Muscle of arm (tissue), 12 donors: ENCODE results near the gene NPTN. TPM values are rescaled to one million over a fixed set of nuclear protein-coding genes. Genes with fewer than 3 reads are reported as not detected.
"Not testable (repeated sequence)": the region's sequence is repeated elsewhere in the genome, so short reads cannot be mapped to it uniquely, and the experiment has no call there.

Source experiments
- DNase-seq: peaks from one replicate; pipeline ENCODE4 v3.0.0-alpha.2; 2013
- polyA plus RNA-seq, 12 donors: library from polyadenylated mRNA; unstranded; fragments of 120-200 nt; gene quantifications; one replicate each; pipeline ENCODE4 v1.2.1, GENCODE V29; 2013; ENCODE audit not compliant: insufficient read length in 12 of 12

Gene NPTN
- polyA plus RNA-seq, 12 donors: 71.4 to 115 (median 88.4) TPM; not detected in 1

DNA sequence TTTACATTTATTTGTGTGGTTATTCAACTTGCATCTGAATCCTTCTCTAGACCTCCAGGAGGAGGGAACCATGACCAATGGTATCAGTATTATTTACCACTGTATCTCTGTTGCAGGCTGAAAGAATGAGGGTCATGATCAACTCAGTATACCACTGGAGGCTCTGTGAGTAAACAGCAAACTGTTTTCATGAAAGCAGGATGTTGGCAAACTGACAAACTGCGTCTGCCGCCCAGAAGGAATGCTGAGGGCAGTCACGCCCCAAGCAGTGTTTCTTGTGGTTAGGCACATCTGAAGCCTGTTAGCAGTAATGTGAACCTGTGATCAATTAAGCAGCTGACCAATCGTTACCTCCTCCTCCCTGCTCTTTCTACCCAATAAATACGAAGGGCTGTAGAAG, 6.3 kb upstream of the NPTN start:
- not testable (repeated sequence) for DNase-seq

DNA sequence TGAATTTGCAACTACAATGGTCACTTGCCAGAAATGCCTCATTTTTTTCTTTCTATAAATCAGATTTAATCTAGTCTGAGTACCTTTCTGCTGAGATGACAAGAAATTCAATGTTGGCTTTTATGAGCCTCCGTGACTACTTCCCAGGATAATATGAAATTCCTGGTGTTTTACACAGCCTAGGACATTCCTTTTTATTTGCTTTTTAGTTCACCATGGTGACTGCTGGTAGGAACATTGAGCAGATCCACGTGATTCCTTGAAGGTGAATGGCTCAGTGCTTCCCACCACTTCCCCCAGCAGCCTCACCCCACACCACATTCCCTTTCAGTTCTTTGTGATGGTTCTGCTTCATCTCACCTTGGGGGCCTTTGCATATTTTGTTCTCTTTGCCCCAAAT, 4.3 kb upstream of the NPTN start:
- DNase-seq: no peak

DNA sequence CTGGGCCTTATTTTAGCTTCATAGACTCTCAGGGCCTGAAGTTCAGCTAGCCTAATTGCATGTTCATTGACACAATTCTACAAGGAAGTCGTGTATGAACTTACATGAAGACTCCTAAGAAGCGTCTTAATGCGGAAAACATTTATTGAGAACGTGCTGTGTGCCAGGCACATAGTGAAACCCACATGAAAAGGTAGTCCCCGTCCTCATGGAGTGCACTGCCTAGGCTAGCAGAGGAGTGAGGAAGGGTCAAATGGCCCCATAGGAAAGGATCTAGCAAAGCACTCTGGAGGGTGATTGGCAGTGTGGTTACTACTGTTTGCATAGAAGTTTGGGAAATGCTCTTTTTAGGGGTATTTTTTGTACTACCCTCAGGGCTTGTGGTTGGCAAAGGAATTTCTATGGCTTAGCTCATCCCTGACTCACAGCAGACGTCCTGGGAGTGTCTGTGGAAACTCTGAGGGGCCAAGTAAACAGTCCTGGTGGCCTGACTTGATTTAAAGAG, 854 bp upstream of the NPTN start:
- DNase-seq: no peak

DNA sequence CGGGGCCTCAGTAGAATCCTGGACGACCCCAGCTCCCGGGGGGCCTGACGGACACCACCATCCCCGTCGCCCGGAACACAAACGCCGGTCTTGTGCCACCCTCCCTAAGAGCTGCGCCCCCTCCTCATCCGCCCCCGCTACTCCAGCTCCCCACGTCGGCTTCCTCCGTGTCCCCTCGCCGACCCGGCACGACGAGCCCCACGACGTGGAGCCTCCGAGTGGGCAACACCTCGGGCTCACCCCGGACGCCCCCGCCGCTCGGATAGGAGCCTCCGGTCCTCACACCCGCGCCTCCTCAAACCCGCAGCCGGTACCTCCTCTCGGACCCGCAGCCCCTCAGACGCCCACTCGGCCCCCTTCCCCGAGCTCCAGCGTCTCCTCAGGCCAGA, 525 bp downstream of the NPTN start:
- peak; percentile 21 for DNase-seq

DNA sequence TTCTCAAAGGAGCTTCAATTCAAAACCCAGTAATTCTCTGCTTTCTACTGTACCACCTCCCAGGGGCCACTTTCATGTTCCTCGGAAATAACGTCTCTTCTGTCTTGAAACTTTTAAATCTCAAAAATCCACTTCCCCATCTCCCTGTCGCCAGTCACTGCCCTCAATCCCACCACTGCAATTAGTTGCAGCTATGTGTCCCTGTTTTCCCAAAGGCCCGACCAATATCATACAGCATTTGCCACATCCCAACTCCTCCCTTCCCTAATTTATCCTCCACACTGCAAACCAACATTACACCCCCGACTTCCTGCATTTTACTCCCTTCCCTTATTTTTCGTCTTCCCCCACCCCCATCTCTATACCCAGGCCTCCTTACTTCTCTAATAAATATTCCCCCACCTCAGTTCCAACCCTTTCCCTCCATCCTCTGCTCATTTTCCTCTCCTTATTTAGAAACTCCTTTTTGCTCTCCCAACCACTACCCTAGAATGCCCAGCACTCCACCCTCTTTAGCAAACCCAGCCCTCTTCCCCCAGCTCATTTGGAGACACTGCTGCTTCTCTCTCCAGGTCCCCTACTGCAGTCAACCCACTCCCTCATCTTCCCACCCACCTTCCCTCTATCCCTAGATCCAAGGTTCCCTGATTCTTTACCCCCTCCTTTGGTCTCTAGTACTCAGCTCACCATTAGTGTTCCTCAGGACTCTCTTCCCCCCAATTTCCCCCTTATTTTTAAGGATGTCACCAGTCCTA, 1.1 kb downstream of the NPTN start:
- DNase-seq: peak; percentile 38

DNA sequence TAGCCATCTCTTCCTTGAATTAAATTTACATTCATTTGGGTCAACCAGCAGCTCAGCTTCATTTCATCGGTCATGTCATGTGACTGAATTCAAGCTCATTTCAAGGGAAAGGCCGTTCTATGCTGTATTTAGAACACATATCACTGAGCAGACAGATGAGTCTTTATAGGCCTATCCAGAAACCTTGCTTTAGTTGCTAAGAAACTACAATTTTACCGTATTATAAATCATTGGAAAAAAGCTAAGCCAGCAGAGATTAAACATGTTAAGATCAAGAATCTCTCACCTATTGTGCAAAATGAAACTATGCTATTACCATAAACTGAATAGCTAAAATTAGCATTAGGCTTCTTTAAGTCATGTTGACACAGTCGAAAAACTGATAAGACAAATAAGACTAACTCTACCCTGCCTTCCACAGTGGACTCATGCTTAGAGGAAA, 2.2 kb downstream of the NPTN start:
- DNase-seq: no peak

DNA sequence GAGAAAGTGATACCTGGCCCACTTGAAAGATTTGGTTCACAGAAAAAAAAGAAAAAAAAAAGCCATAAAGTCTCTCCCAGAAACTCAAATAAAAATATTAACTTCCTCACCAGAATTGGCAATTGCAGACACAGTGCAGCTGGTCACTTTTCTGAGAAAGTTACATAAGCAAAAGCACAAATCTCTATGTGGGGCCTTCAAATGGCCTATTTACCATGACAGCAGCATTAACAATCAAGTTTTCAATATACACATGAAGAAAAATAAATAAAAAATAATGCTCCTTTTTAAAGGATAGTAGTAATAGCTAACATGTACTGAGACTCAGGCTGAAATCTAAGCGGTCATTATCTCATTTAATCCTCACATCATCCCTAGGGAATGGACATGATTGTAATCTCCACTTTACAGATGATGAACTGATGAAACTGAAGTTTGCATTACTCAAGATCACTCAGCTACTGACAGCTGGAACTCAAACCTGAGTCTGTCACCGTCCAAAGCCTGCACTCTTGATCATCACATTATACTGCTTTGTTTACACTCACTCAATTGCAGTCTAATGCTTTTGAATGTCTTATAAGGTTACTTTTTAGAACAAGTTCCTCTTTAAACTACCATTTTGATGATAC, 3.3 kb downstream of the NPTN start:
- DNase-seq: no peak

DNA sequence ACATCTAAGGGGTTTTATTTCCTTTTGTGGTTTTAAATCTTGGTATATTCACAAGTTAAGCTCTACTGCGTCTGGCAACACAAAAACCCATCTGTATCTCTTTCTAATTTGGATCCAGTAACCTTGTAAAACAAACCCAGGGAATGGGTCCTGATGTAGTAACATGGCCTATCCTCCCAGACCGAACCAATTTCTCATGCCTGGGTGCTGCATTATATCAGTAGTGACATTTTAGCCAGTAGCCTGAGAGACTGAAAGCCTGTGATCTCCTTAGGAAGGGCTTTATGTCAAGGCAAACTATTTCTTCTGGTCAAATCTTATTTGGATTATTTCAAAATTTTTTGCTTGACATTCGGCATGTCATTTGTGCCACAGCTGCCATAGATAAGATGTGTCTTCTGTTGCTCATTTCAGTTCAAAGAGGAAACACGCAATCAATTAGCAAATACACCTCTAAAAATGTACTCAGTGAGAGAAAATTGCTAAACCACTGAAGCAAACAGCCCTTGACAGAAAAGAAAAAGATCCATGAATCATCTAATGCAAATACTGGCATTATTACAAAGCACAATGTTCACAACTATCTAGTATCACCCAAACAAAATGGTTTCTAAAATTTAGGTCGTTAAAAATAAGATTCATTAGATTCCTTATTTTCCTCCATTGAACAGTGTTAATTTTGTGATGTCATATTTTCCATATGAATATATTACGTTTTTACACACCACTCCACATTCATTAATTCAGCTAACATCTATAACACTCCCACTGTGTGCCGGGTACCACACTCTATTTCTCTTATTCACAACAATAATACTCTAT, 4.0 kb downstream of the NPTN start:
- no peak for DNase-seq

DNA sequence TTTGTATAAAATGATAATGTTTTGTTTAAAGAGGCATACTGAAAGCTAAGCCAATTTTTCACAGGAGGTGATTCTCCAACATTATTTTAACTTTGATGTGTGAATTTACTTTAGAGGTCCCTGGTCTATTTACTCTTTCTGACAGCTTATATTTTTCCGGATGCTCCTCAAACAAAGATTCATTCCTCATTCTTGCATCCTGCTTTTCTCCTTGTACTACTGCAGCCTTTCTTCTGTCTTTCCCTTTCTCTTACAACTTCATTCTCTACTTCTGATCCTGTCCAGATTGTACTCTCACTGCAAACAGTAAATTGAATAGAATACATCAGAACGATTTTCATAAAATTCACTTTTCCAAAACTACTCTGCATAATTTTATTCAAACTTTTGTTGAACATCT, 5.1 kb downstream of the NPTN start:
- no peak for DNase-seq

DNA sequence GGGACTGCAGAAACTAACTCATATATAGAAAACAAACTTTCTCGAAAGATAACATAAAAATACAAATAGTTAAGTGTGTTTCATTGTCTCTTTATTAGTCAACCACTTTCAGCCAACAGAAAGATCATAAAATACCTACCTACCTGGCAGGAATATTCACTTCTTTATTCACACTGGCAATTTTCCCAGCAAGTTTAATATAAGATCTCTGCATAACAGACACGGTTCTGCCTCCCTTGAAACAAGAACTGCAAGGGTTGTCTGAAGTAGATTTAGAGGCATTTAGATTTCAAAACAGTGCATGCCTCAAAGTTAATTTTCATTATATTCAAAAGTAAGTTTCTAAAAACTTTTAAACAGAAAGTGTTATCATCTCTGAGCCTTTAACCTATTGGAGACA, 7.1 kb downstream of the NPTN start:
- DNase-seq: no peak

DNA sequence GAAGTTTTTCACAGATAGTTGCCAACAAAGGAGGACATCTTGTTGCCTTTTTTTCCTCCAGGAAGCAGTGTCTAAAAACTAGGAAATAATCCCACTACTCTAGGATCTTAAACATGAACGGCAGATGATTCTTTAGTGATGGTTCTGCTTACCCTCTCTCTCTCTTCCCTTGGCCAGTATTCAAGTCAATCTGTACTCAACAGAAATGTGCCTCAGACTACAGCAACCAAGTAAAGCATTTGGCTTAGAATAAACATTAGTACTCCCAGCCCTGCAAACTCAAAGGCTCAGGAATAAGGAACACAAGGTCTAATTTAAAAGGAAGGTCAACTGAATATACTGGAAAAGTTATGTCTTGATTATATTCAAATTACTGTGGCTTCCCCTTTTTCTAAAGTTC, 8.7 kb downstream of the NPTN start:
- no peak for DNase-seq

DNA sequence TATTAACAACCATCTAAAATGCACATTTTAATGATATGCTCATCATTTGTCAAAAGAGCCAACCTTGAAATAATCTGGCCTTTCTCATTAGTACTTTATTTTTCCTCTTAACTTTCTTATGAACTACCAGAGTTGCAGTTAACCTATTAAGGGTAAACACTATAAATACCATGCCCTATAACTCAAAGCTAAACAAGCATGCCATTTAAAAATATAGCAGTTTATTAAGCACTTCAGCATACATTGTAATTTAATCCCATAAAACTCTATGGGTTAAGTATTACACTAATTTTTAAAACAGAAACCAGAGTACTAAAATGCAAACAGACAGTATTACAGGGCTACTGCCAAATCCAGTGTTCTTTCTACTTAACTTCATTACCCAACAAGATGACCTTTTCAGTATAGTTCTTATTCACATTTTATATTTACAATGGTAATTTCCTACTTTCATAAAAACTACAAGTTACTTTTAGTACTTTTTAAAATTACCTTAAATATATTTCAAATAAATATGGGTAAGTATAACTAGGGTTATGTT, 11.8 kb downstream of the NPTN start:
- DNase-seq: no peak

DNA sequence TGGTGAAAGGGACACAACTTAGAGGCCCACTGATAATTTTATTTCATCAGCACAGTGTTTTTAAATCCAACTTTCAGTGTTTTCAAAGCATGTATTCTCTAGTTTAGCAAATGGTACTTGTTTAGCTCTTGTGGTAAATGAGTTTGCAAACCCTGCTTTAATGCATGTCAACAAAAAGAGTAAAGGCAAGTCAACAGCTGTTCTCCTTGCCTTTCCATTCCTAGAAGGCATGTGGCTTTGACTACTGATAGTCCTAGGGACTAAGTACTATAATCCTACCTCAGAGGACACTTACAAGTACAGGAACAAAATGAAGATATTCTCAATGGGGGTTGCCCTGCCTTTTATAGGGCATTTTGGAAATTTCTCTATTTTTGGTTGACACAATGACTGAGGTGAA, 13.1 kb downstream of the NPTN start:
- DNase-seq: no peak

DNA sequence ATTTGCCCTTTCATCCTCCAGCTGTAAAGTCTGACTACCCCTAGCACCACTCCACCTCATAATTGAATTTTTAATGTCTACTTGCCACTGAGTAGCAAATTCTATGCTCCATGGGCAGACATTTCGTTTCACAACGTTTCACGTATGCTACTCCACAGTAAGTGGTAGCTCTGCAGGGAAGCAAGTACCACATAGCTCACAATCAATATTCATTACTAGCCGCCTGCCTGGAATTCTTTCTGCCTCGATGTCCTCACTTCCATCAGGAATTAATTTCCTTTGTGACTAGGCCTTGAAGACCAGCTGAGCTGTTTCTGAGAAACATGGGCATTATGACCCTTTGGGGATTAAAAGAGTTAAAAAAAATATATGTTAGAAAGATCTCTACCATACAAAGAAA, 15.3 kb downstream of the NPTN start:
- no peak for DNase-seq

DNA sequence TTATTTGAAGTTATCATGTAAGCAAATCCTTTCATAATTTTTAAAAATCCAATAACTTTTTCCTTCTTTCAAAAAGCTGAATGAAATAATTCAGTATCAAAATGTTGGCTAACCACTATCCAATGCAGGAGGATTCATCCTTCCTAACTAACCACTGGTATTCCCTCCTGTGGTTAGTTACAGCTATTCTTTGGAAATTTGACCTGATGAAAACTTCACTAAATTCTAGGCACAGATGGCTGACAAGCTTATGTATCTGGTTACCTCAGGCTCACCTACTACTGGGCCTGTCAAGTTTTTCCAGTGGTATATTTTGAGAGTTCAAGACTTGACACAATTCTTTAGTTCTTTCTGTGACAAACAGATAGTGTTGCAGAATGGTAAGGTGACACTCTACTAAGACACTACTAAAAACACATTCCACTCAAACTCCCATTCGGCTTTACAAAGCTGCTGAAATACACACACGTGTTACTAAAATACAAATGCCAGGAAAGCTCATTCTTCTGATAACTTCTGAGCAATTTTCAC, 15.8 kb downstream of the NPTN start:
- DNase-seq: no peak

DNA sequence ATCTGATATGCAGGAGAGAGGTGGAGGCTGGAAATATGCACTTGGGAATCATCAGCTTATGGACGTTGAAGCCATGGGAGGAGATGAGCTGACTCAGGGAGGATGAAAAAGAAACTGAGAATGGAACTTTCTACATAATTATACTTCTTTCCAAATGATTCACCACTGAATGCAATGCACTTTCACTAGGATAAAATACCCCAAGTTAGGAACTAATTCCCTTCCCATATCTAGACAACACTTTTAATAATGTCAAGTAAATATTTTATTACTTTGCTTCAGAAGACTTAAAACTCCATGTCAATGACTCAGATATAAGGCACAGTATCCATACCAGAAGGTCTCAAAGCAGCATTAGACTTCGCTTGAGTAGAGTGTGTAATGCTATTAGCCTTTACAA, 24.2 kb downstream of the NPTN start:
- DNase-seq: no peak

DNA sequence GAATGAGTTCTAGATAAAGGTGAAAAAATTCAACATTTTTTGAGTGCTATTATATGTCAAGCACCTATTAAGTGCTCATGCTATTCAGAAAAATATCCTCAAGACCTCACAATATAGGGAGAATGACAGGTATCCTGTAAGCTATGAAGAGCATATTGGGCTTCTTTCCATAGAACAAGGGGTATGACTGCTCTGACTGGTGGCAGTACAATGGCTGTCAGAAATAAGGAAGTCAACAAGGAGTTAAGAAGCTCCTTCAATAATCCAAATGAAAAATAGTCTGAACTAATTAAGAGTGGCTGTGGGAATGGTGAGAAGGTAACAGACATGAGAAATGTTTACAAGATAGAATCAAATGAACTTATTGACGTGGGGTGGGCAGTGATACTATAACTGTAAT, 24.7 kb downstream of the NPTN start:
- no peak for DNase-seq

DNA sequence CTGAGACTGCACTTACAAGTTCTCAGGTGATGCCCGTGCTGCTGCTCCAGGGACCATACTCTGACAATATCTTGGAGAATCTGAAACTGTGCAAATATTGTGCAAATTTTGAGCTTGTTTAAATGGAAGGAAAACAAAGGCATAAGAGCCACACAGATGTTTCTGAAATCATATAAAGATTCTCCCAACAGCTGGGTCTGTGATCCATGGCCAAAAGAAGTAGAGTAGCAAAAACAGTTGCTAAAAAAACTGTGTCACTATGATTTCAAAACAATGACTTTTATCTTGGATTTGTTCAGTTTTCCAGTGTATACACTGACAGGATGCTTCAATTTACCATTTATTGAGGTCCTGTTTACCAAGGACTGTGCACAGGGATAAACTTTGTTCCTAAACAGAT, 25.3 kb downstream of the NPTN start:
- DNase-seq: peak; percentile 25

DNA sequence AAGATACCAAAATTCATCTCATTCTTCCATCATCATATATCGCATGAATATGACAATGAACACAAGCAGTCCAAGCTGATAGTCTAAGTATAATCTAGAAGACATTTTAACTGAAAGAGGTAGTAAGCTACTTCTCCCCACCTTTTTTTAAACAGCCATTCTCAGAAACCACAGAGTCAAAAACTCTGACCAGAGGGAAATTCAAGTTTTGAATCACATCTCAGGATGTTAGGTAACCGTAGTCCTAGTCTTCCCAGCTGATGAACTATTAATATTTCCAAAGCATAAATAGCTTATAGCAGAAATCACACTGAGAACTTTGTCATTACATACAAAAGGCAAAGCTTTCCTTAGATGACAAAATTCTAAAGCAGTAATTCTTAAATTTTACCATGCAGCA, 25.8 kb downstream of the NPTN start:
- no peak for DNase-seq

DNA sequence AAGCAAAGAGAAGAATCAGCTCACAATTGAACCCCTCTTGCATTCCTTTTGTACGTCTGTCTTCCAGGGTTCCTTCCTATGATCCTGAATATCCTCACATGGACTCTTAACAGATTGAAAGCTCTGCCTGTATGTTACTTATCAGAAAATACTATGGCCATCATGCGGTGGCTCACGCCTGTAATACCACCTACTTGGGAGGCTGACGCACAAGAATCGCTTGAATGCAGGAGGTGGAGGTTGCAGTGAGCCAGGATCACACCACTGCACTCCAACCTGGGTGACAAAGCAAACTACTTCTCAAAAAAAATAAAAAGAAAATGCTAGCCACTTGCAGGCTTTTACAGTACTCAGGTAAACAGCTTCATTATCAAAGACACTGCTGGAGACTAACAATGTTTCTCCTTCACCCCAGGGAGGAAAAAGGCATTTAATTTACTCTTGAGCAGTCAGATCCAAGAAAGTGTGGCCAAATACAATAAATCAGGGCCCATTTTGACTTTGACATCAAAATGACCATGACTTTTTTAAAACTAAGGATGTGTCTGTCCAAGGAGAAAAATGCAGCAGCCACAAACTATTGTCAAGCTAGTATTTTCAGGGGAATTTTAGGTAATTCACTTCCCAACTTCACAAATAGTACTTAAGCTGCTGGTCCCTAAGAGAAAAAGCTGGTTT, 27.3 kb downstream of the NPTN start:
- DNase-seq: no peak

DNA sequence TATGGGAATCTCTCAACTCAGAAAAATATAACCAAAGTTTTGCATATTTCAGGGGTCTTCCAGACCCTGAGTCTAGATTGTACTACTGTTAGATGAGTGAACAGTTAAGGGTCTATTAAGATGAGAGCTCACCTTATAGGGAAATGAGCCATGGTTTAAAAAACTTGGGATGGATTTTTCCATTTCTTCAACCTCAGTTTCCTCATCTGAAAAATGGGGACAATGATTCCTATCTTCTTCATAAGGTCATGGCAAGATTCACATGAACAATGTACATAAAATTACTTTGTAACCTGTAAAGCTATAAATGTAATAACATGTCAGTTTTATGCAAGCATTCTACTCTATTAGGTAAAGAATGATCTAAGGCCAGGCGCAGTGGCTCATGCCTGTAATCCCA, 28.7 kb downstream of the NPTN start:
- no peak for DNase-seq

DNA sequence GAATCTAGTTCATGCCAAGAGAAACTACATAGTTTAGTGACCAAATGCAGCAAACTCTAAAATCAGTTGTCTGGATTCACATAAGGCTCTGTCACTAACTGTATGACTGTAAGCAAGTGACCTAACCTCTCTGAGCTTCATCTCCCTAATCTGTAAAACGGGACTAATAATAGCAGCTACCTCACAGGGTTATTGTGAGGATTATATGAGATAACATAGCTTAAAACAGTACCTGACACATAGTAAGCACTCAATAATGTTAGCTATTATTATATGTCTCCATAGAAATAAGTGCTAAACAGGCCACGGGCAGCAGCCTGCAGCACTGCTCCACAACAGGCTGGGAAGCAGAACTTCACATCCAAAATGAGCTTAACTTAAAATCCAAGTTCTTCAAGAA, 30.2 kb downstream of the NPTN start:
- no peak for DNase-seq
